ENCODE results near the gene LIPK.
"Not testable (repeated sequence)": the region's sequence is repeated elsewhere in the genome, so short reads cannot be mapped to it uniquely, and the experiment has no call there.

Gene LIPK

DNA sequence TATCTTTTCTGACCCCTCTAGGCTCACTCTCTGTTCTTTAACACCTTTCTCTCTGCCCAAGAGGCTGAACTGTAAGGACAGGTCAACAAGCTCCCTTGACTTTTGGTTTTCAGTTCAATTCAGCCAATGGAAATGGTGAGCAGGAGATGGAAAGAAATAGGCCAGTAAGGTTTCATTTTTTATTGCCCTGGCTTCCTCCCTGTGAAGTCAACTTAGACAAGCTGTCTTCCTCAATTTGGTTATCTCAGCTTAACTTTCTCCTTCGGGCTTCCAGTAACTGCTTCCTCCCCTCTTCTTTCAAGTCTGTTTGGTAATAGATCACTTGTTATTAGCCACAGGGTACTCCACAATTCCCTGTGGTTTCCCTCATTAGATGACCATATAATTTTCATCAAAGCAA, 19.7 kb downstream of the LIPK start:
- DNase-seq = no peak

- no peak for DNase-seq
Observed at GRCh38 chr10:88728107-88728763, 22.2 kb downstream of the LIPK start.

GRCh38 chr10:88730864-88731263, 24.8 kb downstream of the LIPK start:
- DNase-seq = no peak

DNA sequence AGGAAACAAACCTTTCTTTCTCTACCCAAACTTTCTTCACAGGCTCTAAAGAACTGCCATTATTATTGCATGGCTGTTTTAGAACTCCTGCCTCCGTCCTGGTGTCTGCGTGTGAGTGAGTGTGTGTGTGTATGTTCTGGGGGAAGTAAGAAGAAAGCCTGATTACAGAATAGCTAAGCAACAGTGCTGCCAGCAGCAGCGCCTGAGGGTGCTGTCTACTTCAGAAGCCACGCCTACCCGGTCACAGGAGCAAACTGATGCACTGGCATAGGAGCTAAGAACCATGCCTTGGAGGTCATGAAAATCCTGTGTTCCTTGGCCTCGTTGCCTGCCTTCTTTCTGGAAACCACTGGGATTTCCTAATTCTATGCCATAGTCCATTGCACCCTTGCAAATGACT, 25.2 kb downstream of the LIPK start:
- no peak for DNase-seq

DNA sequence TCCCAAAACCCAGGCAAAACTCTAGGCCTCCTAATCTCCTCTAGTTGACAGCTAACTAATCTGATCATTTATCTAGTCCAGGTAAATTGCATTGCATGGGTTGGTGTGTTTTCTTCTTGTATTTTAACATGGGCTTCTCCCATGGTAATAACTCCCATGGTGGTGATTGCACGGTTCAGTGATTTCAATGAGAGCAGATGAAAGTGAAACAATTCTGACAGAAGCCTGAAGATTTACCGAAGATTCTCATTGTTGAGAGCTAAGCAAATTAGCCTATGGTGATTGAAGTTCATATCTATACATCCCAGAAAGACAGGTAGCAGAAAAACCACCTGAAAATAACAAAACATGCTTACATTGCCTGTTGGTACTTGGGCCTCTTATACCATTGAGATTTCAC, 27.2 kb downstream of the LIPK start:
- DNase-seq = no peak

DNA sequence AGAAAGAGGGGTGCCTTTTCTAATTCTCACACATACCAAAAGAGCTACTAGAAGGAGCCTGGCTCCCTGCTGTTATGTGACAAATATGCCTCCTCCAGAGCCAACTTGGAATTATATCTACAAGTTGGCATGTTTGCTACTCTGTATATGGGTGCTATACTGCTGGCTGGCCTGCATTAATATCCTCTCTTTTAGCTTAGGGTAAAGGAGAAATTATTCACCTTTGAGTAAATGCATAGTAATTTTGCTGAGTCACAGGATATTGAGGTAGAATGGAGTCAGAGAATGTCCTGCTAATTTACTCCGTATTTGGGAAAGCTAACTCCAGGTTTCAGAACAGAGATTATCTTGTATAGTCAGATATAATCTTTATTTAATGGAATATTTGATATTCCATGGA, 29.6 kb downstream of the LIPK start:
- no peak for DNase-seq

DNA sequence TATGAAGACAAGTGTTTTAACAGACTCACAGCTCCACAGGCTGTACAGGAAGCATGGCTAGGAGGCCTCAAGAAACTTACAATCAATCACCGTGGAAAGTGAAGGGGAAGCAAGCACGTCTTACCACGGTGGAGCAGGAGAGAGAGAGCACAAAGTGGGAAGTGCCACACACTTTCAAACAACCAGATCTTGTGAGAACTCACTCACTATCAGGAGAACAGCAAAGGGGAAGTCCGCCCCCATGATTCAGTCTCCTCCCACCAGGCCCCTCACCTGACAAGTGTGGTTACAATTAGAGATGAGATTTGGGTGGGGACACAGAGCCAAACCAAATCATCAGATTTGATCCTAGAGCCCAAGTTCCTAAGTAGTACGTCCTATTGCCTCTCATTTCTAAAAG, 35.9 kb downstream of the LIPK start:
- DNase-seq = not testable (repeated sequence)

- no peak for DNase-seq
Observed at GRCh38 chr10:88742448-88742847, 36.4 kb downstream of the LIPK start.

- no peak for DNase-seq
Observed at GRCh38 chr10:88744002-88744401, 38.0 kb downstream of the LIPK start.

- DNase-seq = no peak
Observed at GRCh38 chr10:88745633-88746032, 39.6 kb downstream of the LIPK start.

- DNase-seq = no peak
Observed at GRCh38 chr10:88754287-88754686, 48.2 kb downstream of the LIPK start.

DNA sequence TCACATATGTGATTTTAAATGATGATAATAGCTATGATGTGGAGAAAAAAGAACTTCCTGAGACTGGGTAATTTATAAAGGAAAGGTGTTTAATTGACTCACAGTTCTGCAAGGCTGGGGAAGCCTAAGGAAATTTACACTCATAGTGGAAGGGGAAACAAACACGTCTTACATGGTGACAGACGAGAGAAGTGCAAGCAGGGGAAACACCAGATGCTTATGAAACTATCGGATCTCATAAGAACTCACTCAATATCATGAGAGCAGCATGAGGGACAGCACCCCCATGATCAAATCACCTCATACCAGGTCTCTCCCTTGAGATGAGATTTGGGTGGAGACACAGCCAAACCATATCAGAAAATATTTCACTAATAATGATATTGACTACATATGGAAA, 49.7 kb downstream of the LIPK start:
- no peak for DNase-seq

- no peak for DNase-seq
Observed at GRCh38 chr10:88756660-88757059, 50.6 kb downstream of the LIPK start.

DNA sequence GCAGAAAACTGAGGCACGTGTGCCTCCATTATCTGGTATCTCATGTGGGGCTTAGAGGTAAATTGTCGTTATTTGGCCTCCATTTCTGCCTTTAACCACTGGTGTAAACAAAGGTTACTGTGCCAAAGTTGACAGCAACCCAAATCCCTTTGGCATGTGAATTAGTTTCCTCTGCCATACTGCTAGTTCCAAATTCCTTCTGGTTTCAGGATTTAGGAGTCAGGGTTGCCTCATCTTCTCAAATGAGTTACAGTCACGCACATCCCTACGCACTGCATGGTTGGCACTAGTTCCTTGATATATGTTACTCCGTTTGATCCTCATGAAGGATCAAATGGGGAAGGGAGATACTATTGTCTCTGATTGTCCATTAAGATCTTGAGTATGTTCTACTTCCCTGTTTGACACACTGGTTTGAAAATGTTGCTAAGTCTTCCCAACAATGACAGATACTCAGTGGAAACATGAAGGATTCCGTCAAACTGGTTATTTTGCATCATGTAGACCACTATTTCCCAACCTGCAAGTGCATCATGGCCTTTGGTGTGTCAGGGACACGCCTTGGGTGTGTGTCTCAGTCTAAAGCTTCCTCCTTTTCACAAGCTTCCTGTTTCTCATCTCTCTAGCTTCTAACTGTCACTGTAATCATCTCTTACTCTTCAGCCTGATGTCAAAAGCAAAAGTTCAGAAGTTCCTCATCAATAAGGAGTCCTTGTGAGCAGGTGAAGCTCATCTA, 53.5 kb downstream of the LIPK start, which contains the start of gene LIPN:
Gene LIPN (plus strand): TSS at position 655 of the 736 bp plus-strand sequence. CDS start 1,386 bp downstream, outside the sequence.
- no peak for DNase-seq

GRCh38 chr10:88762906-88763305, 56.9 kb downstream of the LIPK start:
- DNase-seq = no peak

GRCh38 chr10:88763441-88763840, 57.4 kb downstream of the LIPK start:
- DNase-seq = no peak

DNA sequence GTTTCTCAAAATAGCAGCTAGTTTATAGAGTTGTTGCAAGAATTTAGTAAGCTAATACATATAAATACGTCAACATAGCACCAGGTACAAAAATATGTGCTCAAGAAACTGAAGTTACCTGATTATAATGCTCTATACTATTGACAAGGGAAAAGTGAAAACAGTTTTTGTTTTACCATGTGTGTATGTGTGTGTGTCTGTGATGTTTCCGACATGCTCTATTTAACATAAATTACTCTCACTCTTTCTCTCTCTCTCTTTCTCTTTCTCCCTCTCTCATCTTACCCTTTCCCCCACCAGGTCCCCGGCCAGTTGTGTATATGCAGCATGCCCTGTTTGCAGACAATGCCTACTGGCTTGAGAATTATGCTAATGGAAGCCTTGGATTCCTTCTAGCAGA, 58.1 kb downstream of the LIPK start:
- no peak for DNase-seq

GRCh38 chr10:88765816-88766215, 59.8 kb downstream of the LIPK start:
- DNase-seq = no peak

DNA sequence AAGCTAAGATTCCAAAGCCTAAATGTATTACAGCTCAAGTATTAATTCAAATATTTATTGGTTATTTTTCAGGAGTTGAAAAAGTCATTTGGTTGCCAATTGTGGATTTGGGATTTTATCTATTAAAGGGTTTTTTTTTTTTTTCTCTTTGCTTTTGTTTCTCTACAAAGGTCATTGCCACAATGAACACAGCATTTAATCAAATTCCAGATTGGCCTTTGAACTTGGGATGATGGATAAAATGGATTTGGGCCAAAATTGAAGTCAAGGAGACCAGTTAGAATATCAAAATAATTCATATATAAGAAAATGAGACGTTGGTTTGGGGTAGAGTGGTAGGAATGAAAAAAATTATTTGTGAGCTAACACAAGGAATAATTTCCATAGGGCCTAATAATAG, 63.3 kb downstream of the LIPK start:
- no peak for DNase-seq

DNA sequence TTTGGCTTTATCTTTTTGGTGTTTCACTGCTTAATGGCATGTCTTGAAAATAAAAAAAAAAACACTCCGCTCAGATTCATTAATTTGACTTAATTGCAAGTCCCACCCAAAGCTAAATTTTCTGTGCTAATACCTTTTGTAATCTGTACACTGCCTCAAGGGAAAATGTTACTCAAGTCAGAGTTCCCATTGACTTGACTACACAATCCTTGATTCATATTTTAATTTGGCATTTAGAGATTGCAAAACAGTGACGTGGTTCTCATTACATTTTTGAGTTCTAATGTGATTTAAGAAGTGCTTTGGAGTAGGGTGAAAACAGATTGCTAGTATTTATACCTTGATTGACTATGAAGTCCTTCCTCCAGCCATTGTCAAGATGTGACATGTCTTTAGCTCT, 75.2 kb downstream of the LIPK start:
- DNase-seq = no peak

DNA sequence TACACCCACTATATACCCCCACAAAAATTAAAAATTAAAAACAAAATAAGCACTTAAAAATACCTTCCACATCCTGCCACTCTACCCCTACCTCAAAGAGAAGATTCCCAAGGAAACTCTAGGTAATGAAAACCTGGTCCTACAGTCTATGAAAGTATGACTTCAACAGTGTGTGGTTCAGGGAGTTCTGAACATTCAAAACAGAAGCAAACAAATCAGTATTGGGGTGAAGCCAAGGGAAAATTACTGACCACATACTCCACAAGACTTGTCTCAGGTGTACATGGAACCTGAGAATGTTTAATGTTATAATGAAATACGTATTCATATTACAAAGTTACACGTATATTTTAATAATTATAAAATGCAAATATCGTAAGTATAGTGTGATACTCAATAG, 76.2 kb downstream of the LIPK start:
- DNase-seq = no peak

GRCh38 chr10:88783724-88784123, 77.7 kb downstream of the LIPK start:
- no peak for DNase-seq

DNA sequence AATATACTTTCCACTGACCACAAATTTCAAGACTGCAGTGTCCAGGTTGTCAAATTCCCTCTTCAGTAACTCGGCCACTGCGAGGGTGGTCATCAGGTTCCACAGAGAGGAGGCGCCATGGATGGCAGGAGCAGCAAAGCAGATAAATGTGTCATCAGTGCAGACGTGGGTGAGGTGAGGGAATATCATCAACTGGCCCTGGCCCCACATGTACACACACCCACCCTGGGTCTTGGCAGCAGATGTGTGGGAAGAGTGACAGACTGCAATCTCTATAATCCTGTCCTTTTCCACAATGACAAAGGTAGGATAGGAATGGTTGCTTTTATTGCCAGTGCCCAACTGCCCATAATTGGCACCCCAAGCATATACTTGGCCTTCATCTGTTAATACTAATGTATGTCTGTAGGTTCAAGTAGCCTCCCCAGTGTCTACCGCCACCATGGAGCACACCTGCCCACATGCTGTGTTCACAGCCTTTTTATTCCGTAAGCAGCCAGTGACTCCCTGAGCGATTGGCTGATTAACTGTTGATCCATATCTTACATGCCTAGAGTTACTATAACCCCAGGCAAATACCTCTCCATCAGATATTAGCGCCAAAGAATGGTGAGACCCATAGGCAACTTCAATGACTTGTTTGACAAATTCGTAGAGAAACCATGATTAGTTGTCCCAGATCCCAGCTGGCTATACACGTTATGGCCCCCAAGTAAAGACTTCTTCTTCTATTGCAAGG, 80.2 kb downstream of the LIPK start:
- no peak for DNase-seq

DNA sequence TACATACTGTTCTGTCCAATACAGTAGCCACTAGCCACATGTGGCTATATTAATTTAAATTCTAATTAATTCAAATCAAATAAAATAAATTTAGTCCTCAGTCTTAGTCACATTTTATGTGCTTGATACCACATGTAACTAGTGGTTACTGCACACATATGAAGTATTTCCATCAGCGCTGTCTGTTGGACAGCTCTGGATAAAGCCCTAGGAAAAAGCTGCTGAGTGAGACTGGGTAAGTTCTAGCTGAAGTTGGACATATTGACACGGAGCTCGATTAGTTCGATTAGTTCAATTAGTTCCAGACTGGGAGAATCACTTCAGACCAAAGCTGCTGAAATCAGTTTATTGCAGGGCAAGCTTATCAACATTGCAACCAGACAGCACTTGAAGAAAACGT, 81.4 kb downstream of the LIPK start:
- no peak for DNase-seq

Measured in cortex of kidney (tissue), 1 donor.